ENCODE results near the gene C14orf180.

Gene C14orf180

DNA sequence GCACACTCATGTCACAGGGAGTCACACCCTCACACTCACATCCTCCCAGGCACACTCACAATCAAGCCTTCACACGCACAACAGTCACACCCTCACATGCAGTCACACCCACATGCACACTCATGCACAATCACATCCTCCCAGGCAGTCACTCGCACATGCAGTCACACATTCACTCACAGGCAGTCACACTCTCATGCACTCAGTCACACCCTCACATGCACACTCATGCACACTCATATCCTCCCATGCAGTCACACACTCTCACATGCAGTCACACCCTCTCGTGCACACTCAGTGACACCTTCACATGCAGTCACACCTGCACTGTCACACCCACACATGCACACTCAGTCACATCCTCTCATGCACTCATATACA is 12.7 kb downstream of the C14orf180 start:
- DNase-seq (ENCODE audit: low read depth in 2 of 3, low spot score in 2 of 3), result no peak

DNA sequence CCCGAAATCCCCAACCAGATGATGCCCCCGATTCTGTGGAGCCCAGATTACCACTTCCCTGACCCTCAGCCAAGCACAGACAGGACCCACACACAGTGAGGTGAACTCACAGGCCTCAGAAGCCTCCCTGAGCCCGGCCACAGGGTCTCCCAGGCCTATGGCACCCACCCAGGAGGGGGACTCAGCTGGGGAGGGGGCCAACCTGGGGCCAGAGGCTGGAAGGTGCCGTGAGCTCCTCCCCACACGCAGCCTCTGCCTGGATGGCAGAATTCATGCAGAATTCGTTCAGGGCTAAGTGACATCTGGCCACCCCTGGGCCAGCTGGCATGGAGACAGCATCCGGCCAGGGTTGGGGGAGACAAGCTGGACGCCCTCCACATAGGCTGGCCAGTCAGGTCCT is 13.2 kb downstream of the C14orf180 start:
- no peak for DNase-seq (ENCODE audit: low read depth in 2 of 3, low spot score in 2 of 3)

- no peak for DNase-seq (ENCODE audit: low read depth in 2 of 3, low spot score in 2 of 3)
Measured at GRCh38 chr14:104593241-104593701, 13.7 kb downstream of the C14orf180 start.

DNA sequence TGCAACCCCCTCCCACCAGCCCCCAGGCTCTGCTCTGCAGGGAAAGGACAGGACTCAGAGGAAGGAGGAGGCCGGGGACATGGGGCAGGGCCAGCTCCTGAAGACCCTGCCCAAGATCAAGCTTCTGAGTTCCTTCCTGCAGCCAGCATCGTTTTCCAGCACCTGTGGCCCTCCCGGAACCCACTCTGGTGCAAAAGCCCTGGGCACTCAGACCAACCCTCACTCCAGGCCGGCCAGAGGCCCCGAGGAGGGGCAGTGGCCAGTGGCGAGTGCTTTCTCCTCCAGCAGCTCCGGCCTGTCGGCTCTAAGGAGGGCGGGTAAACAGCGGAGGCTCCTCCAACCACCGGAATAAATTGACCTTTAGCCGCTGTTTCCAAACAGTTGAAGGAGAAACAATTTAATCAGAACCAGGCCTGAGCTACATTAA is 14.2 kb downstream of the C14orf180 start:
- DNase-seq (ENCODE audit: low read depth in 2 of 3, low spot score in 2 of 3), result no peak

DNA sequence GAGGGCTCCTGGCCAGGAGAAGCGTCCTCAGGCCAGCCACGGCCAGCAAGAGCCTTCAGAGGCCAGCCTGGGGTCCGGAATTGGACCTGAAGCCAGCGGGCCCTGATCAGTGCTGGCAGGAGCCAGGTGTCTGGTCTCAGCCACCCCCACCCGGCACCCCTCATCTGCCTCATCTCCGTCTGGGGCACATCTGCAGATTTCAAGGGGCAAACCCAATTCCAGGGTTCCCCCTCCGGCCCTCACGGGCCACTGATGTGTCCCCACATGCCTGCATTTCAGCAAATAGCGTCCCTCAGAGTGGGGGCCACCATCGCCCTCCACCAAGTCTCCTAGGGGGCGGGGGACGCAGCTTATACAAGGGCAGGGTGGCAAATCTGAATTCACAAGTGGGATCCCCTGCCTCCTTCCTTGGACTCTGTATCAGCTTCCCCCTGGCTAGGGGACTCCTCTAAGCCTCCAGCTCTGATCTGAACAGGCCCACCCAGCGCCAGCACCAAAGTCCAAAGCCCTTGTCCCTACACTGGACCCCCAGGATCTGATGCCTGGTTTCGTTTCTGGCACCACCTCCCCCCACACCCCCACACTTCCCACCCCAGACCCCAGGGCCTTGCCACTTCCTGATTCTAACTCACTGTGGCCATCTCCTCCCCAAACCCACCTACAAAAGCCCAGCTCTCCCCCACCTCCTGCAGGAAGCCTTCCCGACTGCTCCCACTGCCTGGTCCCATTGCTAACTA is 14.9 kb downstream of the C14orf180 start:
- DNase-seq (ENCODE audit: low read depth in 2 of 3, low spot score in 2 of 3), result no peak

GRCh38 chr14:104595116-104595675 is 15.6 kb downstream of the C14orf180 start:
- no peak for DNase-seq (ENCODE audit: low read depth in 2 of 3, low spot score in 2 of 3)

DNA sequence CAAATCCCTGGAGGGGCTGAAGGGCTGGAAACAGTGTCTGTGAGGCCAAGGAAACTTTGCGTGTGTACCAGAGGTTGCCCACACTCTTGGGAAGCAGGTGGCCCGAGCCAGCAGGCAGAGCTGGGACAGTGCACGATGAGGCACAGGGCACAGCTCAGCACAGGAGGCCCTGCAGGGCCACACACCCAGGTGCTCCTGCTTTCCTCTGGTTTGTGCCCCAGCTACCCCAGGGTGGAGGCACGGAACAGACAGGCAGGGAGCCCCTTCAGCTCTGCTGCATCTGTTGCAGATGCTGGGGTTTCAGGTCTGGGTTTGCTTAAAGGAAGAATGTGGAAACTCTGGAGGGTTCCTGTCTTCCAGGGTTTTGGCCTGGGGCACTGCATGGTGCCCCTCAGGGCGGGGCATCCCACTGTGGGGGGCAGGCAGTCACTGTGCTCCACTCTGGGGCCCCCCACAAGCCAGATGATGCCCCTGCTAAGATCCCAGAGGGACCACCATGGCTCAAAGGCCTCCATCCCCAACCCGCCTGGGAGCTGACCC is 16.4 kb downstream of the C14orf180 start:
- no peak for DNase-seq (ENCODE audit: low read depth in 2 of 3, low spot score in 2 of 3)

DNA sequence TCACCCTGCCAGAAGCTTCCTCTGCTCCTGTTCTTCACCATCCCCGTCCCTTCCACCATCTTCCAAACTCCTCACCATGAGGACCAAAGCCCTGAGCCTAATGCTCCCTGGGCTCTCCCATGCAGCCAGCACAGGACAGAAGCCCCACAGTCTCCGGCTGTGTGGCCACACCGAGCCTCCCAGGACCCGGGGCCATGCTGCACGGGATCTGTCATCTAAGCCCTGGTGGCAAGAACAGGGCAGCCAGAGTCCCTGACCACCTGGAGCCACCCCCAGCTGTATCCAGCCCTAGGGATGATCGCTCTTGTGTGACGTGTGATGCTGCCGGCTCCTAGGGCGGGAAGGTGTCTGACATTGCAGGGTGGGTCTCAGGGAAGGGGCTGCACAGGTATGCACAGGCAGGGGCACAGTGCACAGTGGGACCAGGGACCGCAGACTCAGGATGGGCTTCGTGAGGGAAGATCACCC is 16.9 kb downstream of the C14orf180 start:
- no peak for DNase-seq (ENCODE audit: low read depth in 2 of 3, low spot score in 2 of 3)

DNA sequence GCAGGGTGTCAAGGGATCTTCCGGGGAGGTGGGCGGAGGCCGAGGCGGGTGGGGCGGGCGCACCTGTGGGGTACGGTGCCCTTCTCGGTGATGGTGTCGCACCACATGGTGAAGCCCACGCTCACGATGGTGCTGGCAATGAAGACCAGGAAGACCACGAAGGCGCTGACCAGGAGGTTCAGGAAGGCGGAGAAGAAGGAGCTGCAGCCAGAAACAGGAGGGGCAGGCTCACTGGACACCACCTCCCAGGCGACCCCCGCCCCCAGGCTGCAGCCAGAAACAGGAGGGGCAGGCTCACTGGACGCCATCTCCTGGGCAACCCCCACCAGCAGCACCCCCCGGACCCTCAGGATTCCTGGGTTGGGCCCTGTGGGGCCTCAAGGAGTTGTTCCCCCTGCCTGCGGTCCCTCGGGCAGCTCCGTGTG is 17.4 kb downstream of the C14orf180 start:
- no peak for DNase-seq (ENCODE audit: low read depth in 2 of 3, low spot score in 2 of 3)

DNA sequence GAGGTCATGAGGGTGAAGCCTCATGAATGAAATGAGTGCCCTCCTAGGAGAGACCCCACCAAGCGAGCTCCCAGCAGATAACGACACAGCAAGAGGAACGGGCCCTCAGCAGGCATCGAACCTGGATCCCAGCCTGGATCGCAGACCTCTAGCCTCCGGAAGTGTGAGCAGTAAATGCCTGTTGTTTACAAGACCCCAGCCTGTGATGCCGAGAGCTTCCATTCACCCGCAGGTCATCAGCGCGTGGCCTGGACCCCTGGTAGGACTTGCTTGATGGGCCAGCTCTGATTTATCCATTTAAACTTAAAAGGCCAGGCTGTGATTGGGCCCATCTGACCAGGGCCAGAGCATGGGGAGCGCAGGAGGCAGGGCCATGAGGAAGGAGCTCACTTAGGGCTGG is 18.0 kb downstream of the C14orf180 start:
- DNase-seq (ENCODE audit: low read depth in 2 of 3, low spot score in 2 of 3), result no peak

DNA sequence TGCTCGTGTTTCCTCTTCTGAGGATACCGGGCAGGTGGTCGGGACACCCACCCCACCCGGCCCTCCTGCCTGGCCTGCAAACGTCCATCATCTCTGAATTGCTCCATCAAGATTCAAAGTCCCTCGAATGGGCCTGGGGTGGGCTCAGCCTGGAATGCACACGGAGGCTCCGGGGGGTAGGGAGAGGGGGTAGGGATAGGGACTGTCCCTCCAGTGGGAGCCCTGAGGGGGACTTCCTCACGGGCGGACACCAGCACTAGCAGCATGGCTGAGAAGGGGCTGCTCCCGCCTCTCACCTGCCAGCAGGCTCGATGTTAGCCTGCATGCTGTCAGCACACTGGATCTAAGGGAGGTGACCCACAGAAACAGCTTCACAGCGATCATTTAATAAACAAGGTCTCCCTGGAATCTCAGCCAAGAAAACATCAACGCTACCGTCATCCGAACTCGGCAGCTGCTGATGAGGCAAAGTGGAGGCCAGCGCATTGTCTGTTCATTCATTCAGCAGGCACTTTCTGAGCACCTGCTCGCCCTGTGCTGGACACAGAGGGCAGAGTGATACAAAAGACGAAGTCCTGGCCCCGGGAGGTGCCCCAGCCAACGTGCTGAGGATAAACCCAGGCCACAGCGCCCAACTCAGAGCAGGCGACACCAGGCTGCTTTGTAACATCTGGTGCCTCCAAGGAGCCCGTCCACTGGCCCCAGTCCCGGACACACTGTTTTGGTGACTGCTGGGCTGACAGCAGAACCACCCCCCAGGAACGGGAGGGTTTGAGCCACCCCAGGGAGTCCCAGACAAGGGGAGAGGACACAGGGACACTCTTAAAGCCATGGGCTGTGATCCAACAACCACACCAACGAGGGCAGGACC is 18.7 kb downstream of the C14orf180 start:
- no peak for DNase-seq (ENCODE audit: low read depth in 2 of 3, low spot score in 2 of 3)

DNA sequence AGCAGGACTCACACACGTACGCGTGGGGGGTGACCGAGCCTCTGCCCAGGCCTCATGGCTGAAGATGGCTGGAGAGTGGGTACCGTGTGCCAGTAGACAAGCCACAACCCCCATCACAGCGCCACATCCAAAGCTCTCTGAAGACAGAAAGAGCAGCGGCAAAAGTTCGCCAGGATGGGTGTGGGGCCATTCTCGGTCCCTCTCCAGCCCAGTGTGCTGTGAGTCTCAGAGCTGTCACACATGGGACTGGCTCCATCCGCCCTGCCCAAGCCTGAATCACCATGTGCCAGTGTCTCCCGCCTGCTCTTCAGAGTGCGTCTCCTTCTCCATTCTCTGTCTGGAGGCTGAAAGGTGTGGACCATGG is 19.3 kb downstream of the C14orf180 start:
- no peak for DNase-seq (ENCODE audit: low read depth in 2 of 3, low spot score in 2 of 3)

DNA sequence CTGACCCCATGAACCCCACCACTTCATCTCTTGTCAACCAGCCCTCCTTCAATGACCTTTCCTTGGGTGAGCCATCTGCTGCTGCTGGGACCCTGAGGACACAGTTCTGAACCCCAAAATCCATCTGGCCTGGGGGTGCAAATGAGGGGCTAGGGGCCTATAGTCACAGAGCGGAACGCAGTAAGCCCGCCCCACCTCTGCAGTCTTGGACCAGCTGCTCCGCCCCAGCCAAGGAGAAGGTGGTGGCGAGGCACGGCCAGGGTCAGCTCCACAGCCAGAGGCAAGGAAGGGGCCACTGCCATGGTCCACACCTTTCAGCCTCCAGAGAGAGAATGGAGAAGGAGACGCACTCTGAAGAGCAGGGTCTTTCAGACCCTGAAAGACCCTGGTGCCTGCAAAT is 19.9 kb downstream of the C14orf180 start:
- no peak for DNase-seq (ENCODE audit: low read depth in 2 of 3, low spot score in 2 of 3)

DNA sequence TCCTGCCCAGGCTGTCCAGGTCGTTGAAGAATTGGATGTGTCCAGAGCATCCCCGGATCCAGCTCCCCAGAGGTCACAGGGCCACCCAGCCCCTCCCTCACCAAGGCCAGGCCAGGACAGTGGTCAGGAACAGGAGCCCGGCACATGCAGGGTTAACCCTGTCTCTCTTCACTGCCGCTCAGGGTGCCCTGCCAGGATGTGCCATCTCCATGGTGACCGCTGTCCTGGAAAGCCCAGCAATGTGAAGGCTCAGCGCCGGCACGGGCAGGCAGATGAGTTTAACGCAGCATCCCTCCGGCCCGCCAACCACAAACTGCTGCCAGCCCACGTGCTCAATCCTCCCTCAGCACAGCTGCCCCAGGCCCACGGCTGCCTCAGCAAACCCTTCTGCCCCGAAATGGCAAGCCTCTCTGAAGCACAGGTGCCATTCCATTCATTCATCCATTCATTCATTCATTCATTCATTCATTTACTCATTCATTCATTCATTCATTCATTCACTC is 20.6 kb downstream of the C14orf180 start:
- DNase-seq (ENCODE audit: low read depth in 2 of 3, low spot score in 2 of 3), result no peak

- DNase-seq (ENCODE audit: low read depth in 2 of 3, low spot score in 2 of 3), result no peak
Measured at GRCh38 chr14:104600805-104601204, 21.2 kb downstream of the C14orf180 start.

GRCh38 chr14:104601786-104602185 is 22.2 kb downstream of the C14orf180 start:
- no peak for DNase-seq (ENCODE audit: low read depth in 2 of 3, low spot score in 2 of 3)

- DNase-seq (ENCODE audit: low read depth in 2 of 3, low spot score in 2 of 3), result no peak
Measured at GRCh38 chr14:104602315-104602932, 22.9 kb downstream of the C14orf180 start.

DNA sequence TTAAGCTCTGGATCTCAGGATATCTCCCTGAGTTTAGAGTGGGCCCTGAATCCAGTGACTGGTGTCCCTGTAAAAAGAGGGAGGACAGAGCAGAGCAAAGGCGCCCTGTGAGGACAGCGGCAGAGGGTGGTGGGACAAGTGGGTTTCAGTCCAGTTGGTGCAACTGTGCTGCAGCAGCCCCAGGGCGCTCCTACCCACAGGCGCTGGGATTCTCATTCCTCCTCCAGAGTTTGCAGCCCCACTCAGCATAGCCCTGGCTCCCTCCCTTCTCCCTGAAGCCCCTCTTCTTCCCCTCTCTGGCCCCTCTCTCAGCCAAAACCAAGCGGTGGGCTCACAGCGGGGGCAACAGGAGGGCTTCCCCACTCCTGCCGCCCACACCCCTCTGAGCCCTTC is 23.4 kb downstream of the C14orf180 start:
- no peak for DNase-seq (ENCODE audit: low read depth in 2 of 3, low spot score in 2 of 3)

- DNase-seq (ENCODE audit: low read depth in 2 of 3, low spot score in 2 of 3), result no peak
Measured at GRCh38 chr14:104603711-104604401, 24.3 kb downstream of the C14orf180 start.

Measured in activated CD8-positive, alpha-beta memory T cell treated with anti-CD3 and anti-CD28 coated beads for 48 hours (primary cell).